NCI-H1417 (cell line): ENCODE results near the gene STIMATE.

ENCODE experiments used
- DNase-seq, 3 experiments: peaks; one replicate each; lab custom pipeline; 2025; lab: John Stamatoyannopoulos, UW

The STIMATE gene

DNA sequence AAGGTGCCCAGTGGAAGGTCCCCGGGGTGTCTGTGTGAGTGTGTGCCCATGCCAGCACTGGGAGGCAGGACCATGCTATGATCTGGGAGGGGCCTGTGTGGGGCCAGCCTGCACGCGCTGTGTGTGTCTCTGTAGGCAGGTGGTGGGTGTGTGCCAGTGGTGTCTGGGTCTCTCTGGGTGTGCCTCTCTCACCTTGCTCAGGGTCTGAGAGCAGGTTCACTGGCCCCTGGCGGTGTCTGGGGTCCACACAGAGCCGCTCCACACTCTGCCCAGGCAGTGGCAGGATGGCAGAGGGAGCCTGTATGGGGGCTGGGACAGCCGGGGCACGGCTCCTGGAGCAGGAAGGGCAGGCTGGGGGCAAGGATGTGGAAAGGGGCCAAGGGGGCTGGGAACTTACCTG, 79.5 kb downstream of the STIMATE start:
- no peak for DNase-seq

DNA sequence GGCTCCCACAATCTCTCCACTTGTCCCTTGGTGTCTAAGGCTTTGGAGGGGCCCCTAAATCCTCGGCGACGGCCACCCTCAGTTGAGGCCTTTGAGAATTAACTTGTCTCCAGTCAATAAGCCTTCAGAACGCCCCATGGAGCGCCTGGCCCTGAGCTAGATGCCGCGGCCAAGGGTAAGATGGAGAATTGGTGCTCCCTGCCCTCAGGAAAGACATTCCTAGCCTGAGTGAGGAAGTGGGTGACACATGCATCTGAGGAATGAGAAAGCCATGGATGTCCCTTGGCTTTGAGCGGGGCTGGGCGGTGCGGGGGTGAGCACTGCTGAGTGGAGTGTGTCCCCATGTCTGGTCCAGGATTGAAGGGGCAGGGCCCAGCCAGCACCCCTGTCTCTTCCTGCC, 80.1 kb downstream of the STIMATE start:
- DNase-seq: no peak

DNA sequence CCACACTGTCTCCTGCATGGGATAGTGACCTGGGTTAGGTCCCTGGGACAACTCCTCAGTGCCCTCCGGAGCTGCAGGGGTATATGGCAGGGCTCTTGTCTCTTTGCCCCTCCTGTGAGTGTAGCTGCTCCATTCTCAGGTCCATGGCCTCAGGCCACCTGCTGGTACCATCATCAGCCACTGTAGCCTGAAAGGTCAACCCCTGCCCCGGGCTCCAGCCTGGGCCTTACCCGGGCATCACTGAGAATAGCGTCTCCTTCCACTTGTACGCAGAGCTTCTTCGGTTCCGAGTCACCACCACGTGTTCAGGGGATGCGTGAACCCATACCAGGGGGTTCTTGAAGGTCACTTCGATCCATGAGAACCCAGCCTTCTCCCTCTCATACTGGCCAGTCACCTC, 80.7 kb downstream of the STIMATE start:
- DNase-seq: no peak

DNA sequence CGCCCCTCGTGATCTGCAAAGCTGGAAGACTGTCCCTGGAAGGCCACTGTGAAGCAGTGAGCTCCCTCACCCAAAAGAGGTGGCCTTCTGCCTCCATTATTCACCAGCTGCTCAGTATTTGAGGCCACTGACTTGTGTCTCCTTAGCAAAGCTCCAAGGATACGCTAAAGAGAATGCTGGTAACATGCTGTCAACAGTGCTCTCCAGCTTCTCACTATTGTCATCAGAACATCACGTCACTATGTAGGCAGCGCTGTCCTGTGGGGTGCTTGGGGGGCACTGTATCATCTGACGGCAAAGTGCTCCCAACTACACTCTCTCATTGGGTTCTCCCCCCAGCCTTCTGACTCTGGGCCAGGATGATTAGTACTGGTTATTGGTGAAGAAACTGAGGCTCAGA, 81.1 kb downstream of the STIMATE start:
- no peak for DNase-seq

DNA sequence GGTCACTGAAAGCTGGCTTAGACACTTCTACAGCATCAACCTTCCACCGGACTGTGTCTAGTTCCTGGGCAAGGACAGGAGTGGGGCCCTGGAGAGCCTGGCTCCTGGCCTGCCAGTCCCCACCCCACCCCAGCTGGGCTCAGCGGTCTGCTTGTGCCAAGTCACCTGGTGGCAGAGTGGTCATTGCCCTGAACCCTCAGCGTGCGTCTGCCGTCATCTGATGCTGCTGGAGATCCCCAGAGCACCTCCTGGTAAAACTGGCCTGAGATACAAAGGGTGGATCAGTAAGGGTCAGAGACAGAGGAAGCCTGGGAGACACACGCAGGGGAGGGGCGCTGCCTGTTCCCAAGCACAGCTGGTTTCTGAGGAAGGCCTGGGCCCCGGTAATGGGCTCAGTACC, 83.5 kb downstream of the STIMATE start:
- DNase-seq: no peak

DNA sequence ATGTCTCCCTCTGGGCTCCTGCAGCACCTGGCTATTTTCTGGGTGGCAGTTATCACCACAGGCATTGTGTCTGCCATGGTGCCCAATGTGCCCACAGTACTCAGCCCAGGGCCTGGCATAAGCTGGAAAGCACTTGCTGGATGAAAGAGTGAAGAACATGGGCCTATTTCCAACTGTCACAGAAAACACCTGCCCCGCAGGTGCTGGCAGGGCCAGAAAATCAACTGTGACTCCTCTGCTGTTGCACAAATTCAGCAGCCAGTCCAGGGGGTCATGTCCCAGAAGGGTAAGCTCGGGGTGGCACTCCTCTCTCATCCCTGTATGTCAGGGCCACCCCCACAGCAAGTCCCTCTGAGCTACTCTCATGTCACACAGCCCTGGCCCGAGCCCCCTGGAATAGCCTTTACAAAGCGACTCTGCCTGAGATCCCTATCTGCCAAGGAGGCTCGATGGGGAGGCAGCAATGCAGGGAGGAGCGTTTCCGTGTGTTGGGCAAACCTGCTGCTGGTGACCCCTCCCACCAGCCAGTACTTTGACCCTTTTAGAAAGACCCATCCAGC, 85.8 kb downstream of the STIMATE start:
- DNase-seq: no peak

DNA sequence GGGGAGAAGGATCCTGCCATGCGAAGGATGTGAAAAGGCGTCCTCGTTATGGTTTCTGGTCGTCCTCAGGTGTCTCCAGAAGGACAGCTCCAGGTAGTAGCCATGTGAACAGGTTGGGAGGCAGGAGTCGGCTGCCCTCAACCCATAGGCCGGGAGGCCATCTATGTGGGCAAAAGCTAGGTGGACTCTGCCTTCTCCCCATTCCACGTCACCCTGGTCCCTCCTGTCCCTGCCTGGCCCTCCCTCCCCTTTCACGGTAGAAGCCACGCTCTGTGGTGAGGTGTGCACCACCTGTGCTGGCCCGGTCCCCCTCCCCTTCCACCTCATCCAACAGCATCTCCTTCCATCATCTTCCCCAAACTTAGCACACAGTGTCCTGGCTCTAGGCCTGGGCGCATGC, 86.4 kb downstream of the STIMATE start:
- DNase-seq: no peak

DNA sequence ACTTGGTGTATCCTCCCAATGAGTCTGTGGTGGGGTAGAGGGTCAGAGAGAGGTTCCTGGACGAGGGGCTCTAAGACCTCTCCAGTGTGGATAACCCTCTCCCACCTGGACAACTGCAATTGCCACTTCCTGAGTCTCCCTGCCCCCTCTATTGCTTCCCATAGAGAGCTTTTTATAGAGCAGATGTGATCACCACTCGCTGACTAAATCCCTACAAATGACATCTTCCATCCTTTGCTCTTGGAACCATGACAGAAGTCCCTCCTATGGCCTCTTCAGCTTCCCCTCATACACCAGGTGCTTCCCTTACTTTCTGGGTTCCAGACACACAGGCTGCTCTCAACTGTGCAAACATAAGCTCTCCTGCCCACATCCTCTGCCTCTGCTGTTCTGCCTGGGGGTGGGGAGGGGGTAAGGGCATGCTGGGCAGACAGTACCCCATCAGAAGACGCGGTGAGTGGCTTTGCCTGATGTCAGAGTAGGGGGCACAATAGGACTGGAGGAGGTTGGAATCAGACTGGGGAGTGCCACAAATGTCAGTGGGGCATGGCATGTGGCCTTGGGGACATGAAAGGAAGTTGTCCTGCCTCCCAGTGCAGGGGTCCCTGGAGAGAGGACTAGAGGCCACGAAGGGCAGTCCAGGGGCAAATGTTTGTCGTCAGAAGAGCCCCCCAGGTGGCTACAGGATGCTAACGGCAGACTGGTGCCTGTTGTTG, 87.5 kb downstream of the STIMATE start:
- no peak for DNase-seq

DNA sequence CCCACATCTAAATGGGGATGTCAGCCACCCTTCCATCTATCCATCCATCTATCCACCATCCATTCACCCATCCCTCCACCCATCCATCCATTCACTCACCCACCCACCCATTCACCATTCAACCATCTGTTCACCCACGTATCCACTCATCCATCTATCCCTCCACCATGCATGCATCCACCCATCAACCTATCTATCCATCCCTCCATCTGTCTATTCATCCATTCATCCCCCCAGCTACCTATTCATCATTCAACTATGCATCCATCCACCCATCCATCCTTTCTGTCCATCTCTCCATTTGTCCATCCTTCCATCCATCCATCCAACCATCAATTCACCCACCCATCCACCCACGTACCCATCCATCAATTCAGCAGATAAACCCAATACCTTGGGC, 88.2 kb downstream of the STIMATE start:
- DNase-seq: no peak

DNA sequence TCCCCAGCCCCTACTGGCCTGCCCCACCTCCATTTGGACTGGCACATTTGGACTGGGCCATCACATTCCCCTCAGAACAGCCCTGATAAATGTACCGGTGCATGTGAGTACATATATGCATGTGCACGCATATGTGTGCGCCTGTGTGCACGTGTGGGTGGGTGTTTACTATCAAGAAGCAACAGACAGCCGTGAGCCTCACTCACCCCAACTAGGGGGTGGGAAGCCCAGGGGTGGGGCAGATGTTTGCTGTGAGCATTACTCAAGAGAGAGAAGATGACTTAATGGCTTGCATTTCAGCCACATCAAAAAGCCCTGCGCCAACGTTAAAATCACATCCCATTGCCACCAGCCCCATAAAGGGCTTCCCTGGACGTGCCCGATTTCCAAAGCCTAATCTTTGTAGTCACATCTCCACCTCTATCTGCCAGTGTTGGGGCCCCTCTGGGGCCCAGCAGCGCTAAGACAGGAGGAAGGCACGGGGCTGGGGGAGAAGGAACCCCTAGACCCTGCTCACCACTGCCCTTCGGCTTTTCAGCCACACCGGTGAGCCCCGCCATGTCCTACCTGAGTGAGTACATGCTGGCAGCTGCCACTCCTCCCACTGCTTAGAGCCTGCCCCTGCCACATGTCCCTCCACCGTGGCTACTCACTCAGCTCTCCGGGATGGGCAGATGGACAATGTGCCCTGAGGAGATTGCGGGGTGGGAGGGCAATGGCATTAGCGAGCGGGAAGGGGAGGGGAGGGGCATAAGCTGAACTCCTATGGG, 91.9 kb downstream of the STIMATE start:
- no peak for DNase-seq

DNA sequence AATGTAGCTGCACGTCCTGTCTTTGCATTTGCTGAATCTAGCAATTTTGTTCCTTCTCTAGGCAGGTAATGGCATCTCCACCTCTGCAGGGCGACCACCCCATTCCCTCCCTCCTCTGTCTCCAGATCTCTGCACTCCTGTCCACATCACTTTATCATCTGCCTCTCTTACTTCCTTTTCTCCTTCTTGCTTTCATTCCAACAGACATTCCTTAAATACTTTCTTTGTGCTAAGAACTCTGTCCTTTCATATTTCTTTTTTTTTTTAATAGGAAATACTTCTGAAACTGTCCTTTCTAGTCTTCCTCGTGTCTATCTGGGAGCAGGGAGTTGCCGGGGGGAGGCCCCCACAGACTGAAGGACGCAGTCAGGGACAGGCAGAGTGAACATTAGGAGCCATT, 95.5 kb downstream of the STIMATE start:
- DNase-seq: no peak

DNA sequence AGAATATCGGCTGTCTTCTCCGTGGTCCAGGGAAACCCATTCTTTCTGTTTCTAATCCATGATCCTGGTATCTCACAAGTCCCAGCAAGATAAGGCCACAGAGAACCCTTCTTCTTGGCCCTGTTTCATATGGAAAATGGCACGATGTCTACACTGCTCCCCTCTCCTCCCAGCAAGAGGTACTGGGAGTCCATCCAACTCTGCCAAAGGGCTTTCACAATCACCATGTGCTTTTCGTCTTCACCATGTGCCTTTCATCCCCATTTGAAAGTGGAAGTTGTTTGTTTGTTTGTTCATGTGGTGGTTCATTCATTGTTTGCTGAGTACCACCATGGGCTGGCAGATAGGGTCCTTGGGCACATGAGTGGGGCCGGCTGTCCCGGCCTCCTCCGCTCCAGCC, 97.3 kb downstream of the STIMATE start:
- no peak for DNase-seq

DNA sequence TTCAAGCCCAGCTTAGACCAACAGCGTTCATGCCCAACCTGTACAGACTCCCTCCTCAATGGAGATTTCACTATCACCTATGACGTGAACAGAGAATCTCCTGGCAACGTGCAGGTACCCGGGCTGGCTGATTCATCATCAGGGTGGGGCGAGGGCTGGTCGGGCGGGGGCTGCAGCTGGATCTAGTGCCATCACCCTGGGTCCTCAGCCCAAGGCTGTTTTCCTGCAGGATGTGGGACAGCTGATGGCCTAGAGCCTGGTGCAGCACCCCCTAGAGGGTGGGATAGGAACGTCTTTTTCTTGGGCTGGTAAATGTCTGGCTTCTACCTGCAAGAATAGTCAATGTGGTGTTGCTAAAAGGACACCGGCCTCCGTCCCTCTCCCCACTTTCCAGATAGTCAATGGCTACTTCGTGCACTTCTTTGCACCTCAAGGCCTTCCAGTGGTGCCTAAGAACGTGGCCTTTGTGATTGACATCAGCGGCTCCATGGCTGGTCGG, 98.3 kb downstream of the STIMATE start:
- no peak for DNase-seq

DNA sequence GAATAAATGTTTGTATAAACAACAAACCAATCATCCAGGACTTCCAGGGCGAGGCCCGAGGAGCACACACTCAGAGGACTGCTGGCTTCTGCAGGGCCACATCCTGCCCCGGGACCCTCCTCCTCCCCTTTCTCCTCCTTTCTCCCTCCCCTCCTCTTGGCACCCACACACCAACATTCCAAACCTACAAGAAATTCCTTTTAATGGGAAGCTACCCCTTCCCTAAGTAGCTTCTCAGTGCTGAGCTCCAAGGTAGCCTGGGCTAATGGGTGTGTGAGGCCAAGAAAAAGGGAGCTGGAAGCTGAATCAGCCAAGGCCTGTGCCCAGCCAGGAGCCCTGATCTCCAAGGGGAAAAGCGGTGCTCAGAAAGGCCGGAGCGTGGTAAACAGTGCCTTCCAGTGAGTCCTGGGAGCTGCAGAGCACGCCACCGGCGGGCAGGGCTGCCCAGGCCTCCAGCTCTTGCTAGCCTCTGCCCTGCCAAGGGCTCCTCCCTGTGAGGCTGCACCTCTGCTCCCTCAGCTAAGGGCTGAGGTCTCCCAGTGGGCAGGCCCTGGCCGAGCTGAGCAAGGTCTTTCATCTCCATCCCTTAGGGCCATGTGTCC, 98.9 kb downstream of the STIMATE start:
- DNase-seq: no peak

DNA sequence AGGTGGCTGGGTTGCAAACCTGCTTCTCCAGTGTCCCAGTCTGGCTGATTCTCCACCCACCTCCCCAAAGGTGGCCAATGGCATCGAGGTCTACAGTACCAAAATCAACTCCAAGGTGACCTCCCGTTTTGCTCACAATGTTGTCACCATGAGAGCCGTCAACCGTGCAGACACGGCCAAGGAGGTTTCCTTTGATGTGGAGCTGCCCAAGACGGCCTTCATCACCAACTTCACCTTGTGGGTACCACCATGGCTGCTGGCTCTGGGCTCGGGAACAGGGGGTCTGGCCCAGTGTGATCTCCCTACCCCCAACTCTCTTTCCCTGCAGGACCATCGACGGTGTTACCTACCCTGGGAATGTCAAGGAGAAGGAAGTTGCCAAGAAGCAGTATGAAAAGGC, 100.9 kb downstream of the STIMATE start:
- DNase-seq: no peak

DNA sequence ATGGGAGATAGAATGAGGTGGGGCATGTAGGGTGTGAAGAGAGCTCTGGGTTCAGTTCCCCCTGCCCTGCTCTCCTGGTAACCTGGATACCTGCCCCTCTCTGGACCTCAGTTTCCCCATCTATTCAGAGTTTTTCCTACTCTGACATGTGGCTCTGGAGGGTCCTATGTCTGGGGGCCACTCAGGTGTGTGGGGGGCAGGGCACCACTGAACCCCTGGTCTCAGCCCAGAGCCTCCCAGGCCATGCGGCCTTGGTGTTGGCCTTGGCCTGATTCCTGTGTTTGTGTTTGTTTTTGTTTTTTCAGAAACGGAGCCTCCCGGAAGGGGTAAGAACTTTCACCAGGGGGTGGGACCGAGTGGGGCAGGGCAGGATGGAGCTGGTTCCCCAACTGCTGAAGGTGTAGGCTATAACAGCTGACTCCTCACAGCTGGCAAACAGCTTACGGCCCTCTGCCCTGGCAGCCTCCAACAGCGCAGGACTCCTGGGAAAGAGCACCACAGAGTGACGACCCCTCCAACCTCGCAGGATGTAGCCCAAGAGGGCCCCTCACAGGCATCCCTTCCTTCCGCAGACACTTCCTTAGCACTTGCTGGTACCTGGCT, 101.9 kb downstream of the STIMATE start:
- DNase-seq: no peak

DNA sequence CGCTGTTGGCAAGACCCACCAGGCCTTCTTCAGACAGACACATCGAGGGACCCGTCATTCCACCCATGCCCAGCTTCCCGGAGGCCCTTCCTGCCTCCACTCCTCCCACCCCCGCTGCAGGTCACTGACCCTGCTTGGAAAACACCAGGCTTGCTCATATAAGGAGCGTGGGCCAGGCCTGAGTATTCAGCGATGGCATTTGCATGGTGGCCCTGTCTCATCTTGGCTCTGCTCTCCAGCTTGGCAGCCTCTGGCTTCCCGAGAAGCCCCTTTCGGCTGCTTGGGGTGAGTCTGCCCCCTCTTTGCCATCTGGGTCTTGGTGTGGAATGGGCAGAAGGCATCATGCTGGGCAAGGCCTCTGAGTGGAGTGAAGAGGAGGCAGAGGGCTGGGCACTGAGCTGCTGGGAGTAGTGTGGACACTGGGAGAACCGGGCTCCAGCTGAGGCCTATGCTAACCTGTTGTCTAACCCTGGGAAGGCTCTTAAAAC, 102.7 kb downstream of the STIMATE start, which contains the start of gene ITIH3:
Gene ITIH3, plus strand, starts transcription at position 185 of the 488 bp plus-strand sequence. Its CDS starts 8 bp downstream, at position 193.
- DNase-seq: no peak

DNA sequence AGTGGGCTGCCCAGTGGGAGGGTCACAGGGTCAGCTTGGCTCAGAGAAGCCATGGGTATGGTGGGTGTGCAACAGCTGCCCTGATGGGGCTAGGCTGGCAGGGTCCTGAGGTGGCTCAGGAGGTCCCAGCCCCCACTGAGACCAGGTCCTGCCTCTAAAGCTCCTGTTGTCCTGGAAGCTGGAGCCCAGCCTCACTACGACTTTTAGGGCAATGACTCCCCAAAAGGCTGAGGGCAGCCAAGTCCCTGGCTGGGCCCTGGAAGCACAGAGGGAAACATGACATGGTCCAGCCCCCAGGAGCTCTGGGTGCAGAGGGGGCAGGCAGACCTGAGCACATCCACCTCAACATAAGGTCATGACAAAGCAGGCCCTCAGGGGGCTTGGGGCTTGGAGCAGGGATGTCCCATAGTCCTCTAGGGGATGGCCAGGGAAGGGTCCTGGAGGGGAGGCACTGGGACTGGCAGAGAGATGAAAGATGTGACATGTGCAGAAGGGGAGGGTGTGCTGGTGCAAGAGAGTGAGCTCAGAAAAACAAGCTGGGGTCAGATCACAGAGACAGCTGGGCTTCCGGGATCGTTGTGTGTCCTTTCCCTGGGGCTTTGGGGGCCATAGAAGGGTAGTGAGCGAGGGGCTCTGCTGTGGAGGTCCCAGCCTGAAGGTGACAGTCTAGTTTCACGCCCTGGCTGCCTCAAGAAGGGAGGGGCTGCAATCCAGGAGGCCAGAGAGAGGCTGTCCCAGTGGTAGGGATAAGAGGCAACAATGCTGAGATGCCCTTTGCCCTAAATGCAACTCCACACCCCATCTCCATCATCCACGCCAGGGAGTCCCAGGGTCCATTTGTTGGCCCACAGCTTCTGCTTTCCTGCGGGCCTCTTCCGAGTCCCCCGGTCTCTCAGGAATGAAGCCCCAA, 103.4 kb downstream of the STIMATE start:
- no peak for DNase-seq

DNA sequence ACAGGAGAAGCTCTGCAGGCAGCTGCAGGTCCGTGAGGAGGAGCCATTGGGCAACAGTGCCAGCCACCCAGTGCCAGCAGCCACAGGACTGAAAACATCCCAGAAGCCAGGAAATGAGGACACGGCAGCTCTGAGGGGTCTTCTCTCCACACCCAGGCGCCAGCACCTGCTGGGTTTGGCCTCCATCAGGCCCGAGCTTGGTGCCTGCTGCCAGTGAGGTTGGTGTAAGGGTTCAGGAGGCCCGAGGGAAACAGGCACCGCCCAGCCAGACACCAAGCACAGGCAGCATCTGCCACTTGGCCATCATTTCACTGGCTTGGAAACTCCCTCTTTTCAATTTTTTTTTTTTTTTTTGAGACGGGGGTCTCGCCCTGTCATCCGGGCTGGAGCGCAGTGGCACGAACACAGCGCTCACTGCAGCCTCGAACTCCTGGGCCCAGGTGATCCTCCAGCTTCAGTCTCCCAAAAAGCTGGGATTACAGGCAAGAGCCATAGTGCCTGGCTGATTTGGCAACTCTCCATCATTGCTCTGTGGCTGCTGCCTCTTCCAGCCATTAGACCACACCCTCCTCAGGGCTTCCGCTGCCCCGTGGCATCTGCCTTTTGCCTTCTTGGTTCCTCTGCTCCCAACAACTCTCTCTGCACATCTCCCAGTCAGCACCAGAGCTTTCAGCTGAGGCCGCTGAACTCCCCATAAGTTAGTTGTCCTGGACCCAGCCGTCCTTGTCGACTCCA, 104.2 kb downstream of the STIMATE start:
- no peak for DNase-seq

DNA sequence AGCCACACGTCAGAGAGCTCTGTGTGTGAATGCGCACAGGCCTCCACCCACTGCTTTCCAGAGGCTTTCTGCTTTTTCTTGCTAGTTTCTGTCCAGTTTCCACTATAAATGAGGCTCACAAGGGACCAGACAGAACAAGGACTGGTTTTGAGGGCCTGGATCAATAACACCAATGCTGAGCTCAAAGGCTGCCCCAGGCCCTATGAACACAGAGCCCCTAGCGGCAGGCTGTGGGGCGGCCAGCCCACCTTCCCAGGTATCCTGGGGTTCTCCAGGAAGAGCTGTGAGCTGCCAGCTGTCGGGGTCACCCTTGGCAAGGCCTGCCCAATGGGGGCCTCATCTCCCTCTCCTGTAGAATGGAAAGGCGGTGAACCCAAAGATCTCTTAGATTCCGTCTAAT, 104.9 kb downstream of the STIMATE start:
- no peak for DNase-seq
